ENCODE data around the gene TBL3. TPM values are rescaled to one million over a fixed set of nuclear protein-coding genes. Genes with fewer than 3 reads are reported as not detected.

The TBL3 gene
- total and polyA plus RNA-seq, 4 donors = 12.5 to 24.3 (median 14.2) TPM

DNA sequence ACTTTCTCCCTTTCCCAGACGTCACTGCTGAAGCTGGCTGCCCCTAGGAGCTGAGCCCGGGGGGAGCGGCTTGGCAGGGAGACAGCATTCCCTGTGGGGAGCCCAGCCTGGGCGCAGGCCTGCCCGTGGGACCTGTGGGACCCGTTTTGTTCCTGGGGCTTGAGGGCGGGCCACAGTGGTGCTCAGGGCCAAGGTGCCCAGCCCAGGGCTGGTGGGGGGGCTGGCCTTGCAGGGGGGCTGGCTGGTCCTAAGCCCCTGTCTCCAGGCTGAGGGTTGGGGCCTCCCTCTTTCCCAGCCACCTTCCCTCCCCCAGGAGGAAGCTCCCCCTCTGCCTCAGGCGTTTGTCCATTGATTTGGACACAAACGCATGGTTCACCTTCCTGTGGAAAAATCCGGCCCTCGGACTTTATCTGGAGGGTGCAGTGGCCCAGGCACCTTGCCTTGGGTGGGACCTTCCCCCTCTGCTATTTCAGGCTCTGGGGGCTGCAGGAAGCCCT, 59.3 kb downstream of the TBL3 start:
- TF ChIP-seq CTCF (IDR thresholded peaks at IDR 0.05; ENCODE audit: low read depth, low read length, missing input control) (no peak), GABPA (IDR thresholded peaks at IDR 0.05 in 1 of 2, conservative IDR thresholded peaks at IDR 0.05 in 1 of 2) (no peak), HNF4A (conservative IDR thresholded peaks at IDR 0.05) (no peak), YY1 (IDR thresholded peaks at IDR 0.05) (no peak), SP1 (IDR thresholded peaks at IDR 0.05) (peak; percentile 47), NR2F2 (IDR thresholded peaks at IDR 0.05) (peak; percentile 64), ZBTB33 (IDR thresholded peaks at IDR 0.05) (no peak), REST (IDR thresholded peaks at IDR 0.05) (no peak), RXRA (IDR thresholded peaks at IDR 0.05) (no peak)
- DNase-seq (ENCODE audit: low spot score) = no peak
- H3K27me3 ChIP-seq (ENCODE audit: control insufficient read depth in 4 of 4, insufficient read depth in 4 of 4, low read length in 3 of 4) = no peaks in the 10 kb centered on the region
- no peak overlapping the region for H3K4me3 ChIP-seq (ENCODE audit: low read depth in 1 of 3, low read length in 3 of 3)
- WGBS = 61% methylated on average over 11 of the region's 11 CpGs
- H3K36me3 ChIP-seq (ENCODE audit: control insufficient read depth in 4 of 4, insufficient read depth in 3 of 4, low read depth in 1 of 4, low read length in 3 of 4) = no peaks in the 10 kb centered on the region
- no peaks in the 10 kb centered on the region for H3K9me3 ChIP-seq (ENCODE audit: control insufficient read depth in 4 of 4, low read length in 3 of 4)
- H3K4me1 ChIP-seq (ENCODE audit: control insufficient read depth in 4 of 4, insufficient read depth in 4 of 4, low read length in 3 of 4) = peaks cover 26 to 83% (median 66%) of the 10 kb centered on the region in 4 donors
- peak overlapping the region; percentile 68 to 84 for H3K27ac ChIP-seq (ENCODE audit: low read depth in 1 of 2, low read length in 2 of 2)
- no peak overlapping the region for H3K9ac ChIP-seq (ENCODE audit: low read depth in 1 of 2, low read length in 2 of 2)

Small RNAs within 50 kb of the gene (small RNA-seq; reads per million reads assigned to genes)
- gene AC005363.2 (not detected), gene RN7SL219P (not detected), gene SNORA10 (not detected), gene SNORA64 (not detected)

Other genes starting within 250 kb of the TBL3 start
- 10 to 100 TPM; 10.4 to 12.8 TPM for gene NME3, start 200.5 kb upstream of the TBL3 start, total RNA-seq
- 10 to 100 TPM; 26.0 to 38.0 TPM for gene NME3, start 200.5 kb upstream of the TBL3 start, polyA plus RNA-seq
- 1 to 10 TPM; 4.2 to 9.0 TPM for gene EME2, start 199.2 kb upstream of the TBL3 start, total RNA-seq
- gene EME2, start 199.2 kb upstream of the TBL3 start, polyA plus RNA-seq = 1 to 10 TPM; 1.4 to 1.8 TPM
- 10 to 100 TPM; 42.4 to 46.7 TPM for gene MRPS34, start 198.9 kb upstream of the TBL3 start, total RNA-seq
- gene MRPS34, start 198.9 kb upstream of the TBL3 start, polyA plus RNA-seq = 100 to 1,000 TPM in 1 of 2 donors, 10 to 100 TPM in 1; 70.7 to 100 TPM
- 10 to 100 TPM; 27.7 to 44.5 TPM for gene SPSB3, start 189.5 kb upstream of the TBL3 start, total RNA-seq
- 10 to 100 TPM; 31.1 to 60.5 TPM for gene SPSB3, start 189.5 kb upstream of the TBL3 start, polyA plus RNA-seq
- 10 to 100 TPM; 28.9 to 80.9 TPM for gene NUBP2, start 189.1 kb upstream of the TBL3 start, total RNA-seq
- gene NUBP2, start 189.1 kb upstream of the TBL3 start, polyA plus RNA-seq = 10 to 100 TPM; 51.8 to 56.3 TPM
- 100 to 1,000 TPM in 1 of 2 donors, 10 to 100 TPM in 1; 19.8 to 161 TPM for gene IGFALS, start 178.3 kb upstream of the TBL3 start, total RNA-seq
- gene IGFALS, start 178.3 kb upstream of the TBL3 start, polyA plus RNA-seq = 10 to 100 TPM; 62.6 to 74.2 TPM
- 100 to 1,000 TPM; 219 to 252 TPM for gene HAGH, start 145.2 kb upstream of the TBL3 start, total RNA-seq
- gene HAGH, start 145.2 kb upstream of the TBL3 start, polyA plus RNA-seq = 100 to 1,000 TPM; 169 to 188 TPM
- gene FAHD1, start 144.8 kb upstream of the TBL3 start, total RNA-seq = 10 to 100 TPM; 71.9 to 84.2 TPM
- gene FAHD1, start 144.8 kb upstream of the TBL3 start, polyA plus RNA-seq = 10 to 100 TPM; 42.7 to 50.9 TPM
- 1 to 10 TPM in 1 of 2 donors, not detected in 1; 2.2 TPM for gene MEIOB, start 99.9 kb upstream of the TBL3 start, total RNA-seq
- gene MEIOB, start 99.9 kb upstream of the TBL3 start, polyA plus RNA-seq = under 1 TPM in 1 of 2 donors, not detected in 1; 0.33 TPM
- not detected for gene HS3ST6, start 53.6 kb upstream of the TBL3 start, total RNA-seq
- gene HS3ST6, start 53.6 kb upstream of the TBL3 start, polyA plus RNA-seq = not detected
- gene MSRB1, start 28.9 kb upstream of the TBL3 start, total RNA-seq = 10 to 100 TPM; 32.2 to 43.9 TPM
- 100 to 1,000 TPM; 152 to 169 TPM for gene MSRB1, start 28.9 kb upstream of the TBL3 start, polyA plus RNA-seq
- gene RPL3L, start 17.4 kb upstream of the TBL3 start, total RNA-seq = not detected
- under 1 TPM in 1 of 2 donors, not detected in 1; 0.14 TPM for gene RPL3L, start 17.4 kb upstream of the TBL3 start, polyA plus RNA-seq
- gene NDUFB10, start 12.5 kb upstream of the TBL3 start, total RNA-seq = 100 to 1,000 TPM in 1 of 2 donors, 10 to 100 TPM in 1; 93.9 to 110 TPM
- 100 to 1,000 TPM; 156 to 195 TPM for gene NDUFB10, start 12.5 kb upstream of the TBL3 start, polyA plus RNA-seq
- gene RPS2, start 7.2 kb upstream of the TBL3 start, total RNA-seq = 1,000 to 10,000 TPM in 1 of 2 donors, 100 to 1,000 TPM in 1; 621 to 1,440 TPM
- 1,000 to 10,000 TPM in 1 of 2 donors, 100 to 1,000 TPM in 1; 524 to 1,259 TPM for gene RPS2, start 7.2 kb upstream of the TBL3 start, polyA plus RNA-seq
- not detected for gene RNF151, start 5.2 kb upstream of the TBL3 start, total RNA-seq
- gene RNF151, start 5.2 kb upstream of the TBL3 start, polyA plus RNA-seq = not detected
- gene NOXO1, start 9.4 kb downstream of the TBL3 start, total RNA-seq = under 1 TPM; 0.28 to 0.67 TPM
- under 1 TPM in 1 of 2 donors, not detected in 1; 0.63 TPM for gene NOXO1, start 9.4 kb downstream of the TBL3 start, polyA plus RNA-seq
- gene GFER, start 12.1 kb downstream of the TBL3 start, total RNA-seq = 1 to 10 TPM; 7.4 to 9.0 TPM
- gene GFER, start 12.1 kb downstream of the TBL3 start, polyA plus RNA-seq = 10 to 100 TPM; 21.3 to 28.4 TPM
- under 1 TPM; 0.17 to 0.47 TPM for gene SYNGR3, start 17.9 kb downstream of the TBL3 start, total RNA-seq
- gene SYNGR3, start 17.9 kb downstream of the TBL3 start, polyA plus RNA-seq = under 1 TPM in 1 of 2 donors, not detected in 1; 0.09 TPM
- 10 to 100 TPM; 12.8 to 19.7 TPM for gene ZNF598, start 37.8 kb downstream of the TBL3 start, total RNA-seq
- 10 to 100 TPM in 1 of 2 donors, 1 to 10 TPM in 1; 2.7 to 28.4 TPM for gene ZNF598, start 37.8 kb downstream of the TBL3 start, polyA plus RNA-seq
- 1 to 10 TPM; 1.3 to 8.4 TPM for gene NPW, start 47.7 kb downstream of the TBL3 start, total RNA-seq
- 10 to 100 TPM in 1 of 2 donors, 1 to 10 TPM in 1; 9.9 to 20.6 TPM for gene NPW, start 47.7 kb downstream of the TBL3 start, polyA plus RNA-seq
- gene NHERF2, start 54.8 kb downstream of the TBL3 start, total RNA-seq = 10 to 100 TPM; 36.6 to 85.8 TPM
- gene NHERF2, start 54.8 kb downstream of the TBL3 start, polyA plus RNA-seq = 100 to 1,000 TPM in 1 of 2 donors, 10 to 100 TPM in 1; 62.4 to 205 TPM
- 10 to 100 TPM; 10.4 to 12.7 TPM for gene NTHL1, start 75.8 kb downstream of the TBL3 start, total RNA-seq
- 100 to 1,000 TPM in 1 of 2 donors, 10 to 100 TPM in 1; 25.4 to 166 TPM for gene NTHL1, start 75.8 kb downstream of the TBL3 start, polyA plus RNA-seq
- gene TSC2, start 75.9 kb downstream of the TBL3 start, total RNA-seq = 10 to 100 TPM; 28.3 to 51.2 TPM
- 10 to 100 TPM; 23.3 to 29.1 TPM for gene TSC2, start 75.9 kb downstream of the TBL3 start, polyA plus RNA-seq
- 10 to 100 TPM; 30.6 to 58.4 TPM for gene PKD1, start 163.8 kb downstream of the TBL3 start, total RNA-seq
- 10 to 100 TPM in 1 of 2 donors, 1 to 10 TPM in 1; 8.0 to 20.6 TPM for gene PKD1, start 163.8 kb downstream of the TBL3 start, polyA plus RNA-seq
- gene RAB26, start 176.6 kb downstream of the TBL3 start, total RNA-seq = 1 to 10 TPM; 1.9 to 3.9 TPM
- 1 to 10 TPM; 2.6 to 3.4 TPM for gene RAB26, start 176.6 kb downstream of the TBL3 start, polyA plus RNA-seq
- gene TRAF7, start 183.7 kb downstream of the TBL3 start, total RNA-seq = 10 to 100 TPM; 33.2 to 34.8 TPM
- 10 to 100 TPM; 14.7 to 36.6 TPM for gene TRAF7, start 183.7 kb downstream of the TBL3 start, polyA plus RNA-seq
- gene CASKIN1, start 224.6 kb downstream of the TBL3 start, total RNA-seq = under 1 TPM; under 0.01 to 0.09 TPM
- under 1 TPM in 1 of 2 donors, not detected in 1; 0.17 TPM for gene CASKIN1, start 224.6 kb downstream of the TBL3 start, polyA plus RNA-seq
- 10 to 100 TPM; 11.1 to 14.4 TPM for gene MLST8, start 233.4 kb downstream of the TBL3 start, total RNA-seq
- gene MLST8, start 233.4 kb downstream of the TBL3 start, polyA plus RNA-seq = 10 to 100 TPM; 26.0 to 26.7 TPM
- 1 to 10 TPM; 1.9 TPM for gene BRICD5, start 238.8 kb downstream of the TBL3 start, total RNA-seq
- under 1 TPM; 0.26 to 0.91 TPM for gene BRICD5, start 238.8 kb downstream of the TBL3 start, polyA plus RNA-seq
- gene PGP, start 242.8 kb downstream of the TBL3 start, total RNA-seq = 1 to 10 TPM; 5.8 to 9.9 TPM
- 1 to 10 TPM; 3.4 to 6.8 TPM for gene PGP, start 242.8 kb downstream of the TBL3 start, polyA plus RNA-seq